H9 (cell line): Measurements from ENCODE around the gene CABLES1. TPM values are rescaled to one million over a fixed set of nuclear protein-coding genes. Genes with fewer than 3 reads are reported as not detected.
A peak's percentile ranks its signal among the peaks of the same experiment; 100 is the strongest.

Source experiments
- DNase-seq: peaks from one replicate; pipeline ENCODE4 v3.0.0-alpha.2; 2017
- H2AFZ ChIP-seq: one replicate; pipeline ENCODE4 v1.6.1; 2013; ENCODE audit warnings: mild to moderate bottlenecking, low read length, control low read depth, moderate library complexity
- H2AK5ac ChIP-seq: 2 replicates; pipeline ENCODE4 v1.6.1; 2013; ENCODE audit warnings: low read length, control low read depth, mixed read lengths; ENCODE audit not compliant: insufficient read length
- H2BK120ac ChIP-seq: one replicate; pipeline ENCODE4 v1.6.1; 2013; ENCODE audit warnings: low read depth, mild to moderate bottlenecking, low read length, control low read depth, inconsistent platforms; ENCODE audit not compliant: poor library complexity, severe bottlenecking
- H2BK12ac ChIP-seq: 2 replicates; pipeline ENCODE4 v1.6.1; 2013; ENCODE audit warnings: low read length, control low read depth, mixed read lengths, low read depth; ENCODE audit not compliant: insufficient read length
- H2BK15ac ChIP-seq: 2 replicates; pipeline ENCODE4 v1.6.1; 2013; ENCODE audit warnings: low read depth, low read length, control low read depth
- H2BK20ac ChIP-seq: one replicate; pipeline ENCODE4 v1.6.1; 2013; ENCODE audit warnings: low read depth, mild to moderate bottlenecking, low read length, control low read depth, inconsistent platforms; ENCODE audit not compliant: poor library complexity, severe bottlenecking
- H2BK5ac ChIP-seq: 2 replicates; pipeline ENCODE4 v1.6.1; 2013; ENCODE audit warnings: low read length, control low read depth, mixed read lengths; ENCODE audit not compliant: insufficient read length
- H3K14ac ChIP-seq: 2 replicates; pipeline ENCODE4 v1.6.1; 2013; ENCODE audit warnings: low read length, control low read depth; ENCODE audit not compliant: insufficient read depth
- H3K18ac ChIP-seq: 2 replicates; pipeline ENCODE4 v1.6.1; 2013; ENCODE audit warnings: low read depth, mild to moderate bottlenecking, mixed read lengths, low read length, control low read depth; ENCODE audit not compliant: insufficient read length
- H3K23ac ChIP-seq: 2 replicates; pipeline ENCODE4 v1.6.1; 2013; ENCODE audit warnings: low read length, control low read depth, mixed read lengths, low read depth; ENCODE audit not compliant: insufficient read length
- H3K23me2 ChIP-seq: 2 replicates; pipeline ENCODE4 v1.6.1; 2013; ENCODE audit warnings: low read depth, mild to moderate bottlenecking, mixed read lengths, low read length, control low read depth; ENCODE audit not compliant: insufficient read length, poor library complexity, severe bottlenecking
- H3K27ac ChIP-seq: 2 replicates; pipeline ENCODE4 v1.5.1; 2013; ENCODE audit warnings: low read length, control low read depth, mixed read lengths, low read depth; ENCODE audit not compliant: insufficient read length
- H3K27me3 ChIP-seq: 2 replicates; pipeline ENCODE4 v1.6.1; 2013; ENCODE audit warnings: low read length, control low read depth, inconsistent platforms; ENCODE audit not compliant: insufficient read depth
- H3K4ac ChIP-seq: 2 replicates; pipeline ENCODE4 v1.6.1; 2013; ENCODE audit warnings: low read depth, mild to moderate bottlenecking, control low read depth, inconsistent platforms, low read length, moderate library complexity
- H3K4me1 ChIP-seq: 2 replicates; pipeline ENCODE4 v1.6.1; 2013; ENCODE audit warnings: low read length, control low read depth, inconsistent platforms; ENCODE audit not compliant: insufficient read depth
- H3K4me2 ChIP-seq: 2 replicates; pipeline ENCODE4 v1.6.1; 2013; ENCODE audit warnings: low read length, control low read depth, mixed read lengths; ENCODE audit not compliant: insufficient read length, insufficient read depth
- H3K56ac ChIP-seq: 2 replicates; pipeline ENCODE4 v1.6.1; 2013; ENCODE audit warnings: low read depth, mild to moderate bottlenecking, mixed read lengths, low read length, control low read depth; ENCODE audit not compliant: insufficient read length
- H3K79me1 ChIP-seq: 2 replicates; pipeline ENCODE4 v1.6.1; 2013; ENCODE audit warnings: low read depth, mild to moderate bottlenecking, moderate library complexity, low read length, control low read depth, inconsistent platforms; ENCODE audit not compliant: insufficient read depth, poor library complexity, severe bottlenecking
- H3K79me2 ChIP-seq: 2 replicates; pipeline ENCODE4 v1.6.1; 2013; ENCODE audit warnings: low read length, control low read depth, inconsistent platforms; ENCODE audit not compliant: insufficient read depth
- H3K9ac ChIP-seq: 2 replicates; pipeline ENCODE4 v1.6.1; 2013; ENCODE audit warnings: low read length, control low read depth, mixed read lengths; ENCODE audit not compliant: insufficient read length; ENCODE audit errors: extremely low read depth
- H3K9me3 ChIP-seq: one replicate; pipeline ENCODE4 v1.6.1; 2013; ENCODE audit warnings: low read depth, low read length, inconsistent platforms; ENCODE audit not compliant: control insufficient read depth
- H3T11ph ChIP-seq: one replicate; pipeline ENCODE4 v1.6.1; 2013; ENCODE audit warnings: mild to moderate bottlenecking, low read length, control low read depth, inconsistent platforms
- H4K20me1 ChIP-seq: one replicate; pipeline ENCODE4 v1.6.1; 2013; ENCODE audit not compliant: control insufficient read depth, insufficient read length, insufficient read depth
- H4K5ac ChIP-seq: 2 replicates; pipeline ENCODE4 v1.6.1; 2013; ENCODE audit warnings: low read depth, mild to moderate bottlenecking, mixed read lengths, low read length, control low read depth; ENCODE audit not compliant: insufficient read length
- H4K8ac ChIP-seq: replicated peaks from 2 replicates; pipeline ENCODE4 v1.6.1; 2013; ENCODE audit warnings: low read length, control low read depth, mixed read lengths, low read depth; ENCODE audit not compliant: insufficient read length
- H4K91ac ChIP-seq: 2 replicates; pipeline ENCODE4 v1.6.1; 2013; ENCODE audit warnings: low read depth, mild to moderate bottlenecking, moderate library complexity, mixed read lengths, low read length, control low read depth; ENCODE audit not compliant: insufficient read length
- H3K27ac Mint-ChIP-seq, 3 experiments: 2 replicates in 2 of 3; 3 replicates in 1 of 3; pipeline ENCODE4 v1.8.0; 2020 to 2021; ENCODE audit warnings: mixed read lengths in 3 of 3, mild to moderate bottlenecking in 1 of 3, moderate library complexity in 1 of 3
- H3K27me3 Mint-ChIP-seq: 2 replicates; pipeline ENCODE4 v1.8.0; 2021; ENCODE audit warnings: low read depth, mild to moderate bottlenecking, moderate library complexity, mixed read lengths
- H3K36me3 Mint-ChIP-seq, 3 experiments: 2 replicates in 2 of 3; 3 replicates in 1 of 3; pipeline ENCODE4 v1.8.0; 2020 to 2021; ENCODE audit warnings: low read depth in 3 of 3, mixed read lengths in 3 of 3; ENCODE audit not compliant: insufficient read depth in 1 of 3
- H3K4me1 Mint-ChIP-seq, 2 experiments: 2 replicates each; pipeline ENCODE4 v1.8.0; 2020; ENCODE audit warnings: mixed read lengths in 2 of 2
- H3K4me3 Mint-ChIP-seq, 2 experiments: 2 replicates in 1 of 2; 3 replicates in 1 of 2; pipeline ENCODE4 v1.8.0; 2020 to 2021; ENCODE audit warnings: mild to moderate bottlenecking in 2 of 2, mixed read lengths in 2 of 2, moderate library complexity in 1 of 2
- H3K9me3 Mint-ChIP-seq, 2 experiments: 2 replicates in 1 of 2; 3 replicates in 1 of 2; pipeline ENCODE4 v1.8.0; 2020; ENCODE audit warnings: mild to moderate bottlenecking in 2 of 2, mixed read lengths in 2 of 2, moderate library complexity in 1 of 2
- CTCF ChIP-seq: fragments of 200-600 bp; sonication (generic); conservative IDR thresholded peaks from 3 replicates; pipeline ENCODE4 v1.8.0; 2021; ENCODE audit warnings: antibody characterized with exemption, mild to moderate bottlenecking
- WGBS: extraction: QIAGEN DNeasy Blood & Tissue Kit; methylation state at CpG from one replicate; pipeline ENCODE4 v1.1.7; 2013; ENCODE audit warnings: missing lambda C conversion rate, low lambda C conversion rate, mixed read lengths; ENCODE audit not compliant: insufficient read length; ENCODE audit errors: extremely low coverage; 5-methylcytosine and 5-hydroxymethylcytosine counted together
- total RNA-seq: library from RNA; stranded (reverse); gene quantifications from 2 replicates; pipeline ENCODE4 v1.2.1, GENCODE V29; 2021

The CABLES1 gene
- total RNA-seq, 1 experiment from 2014 or later: 27.1 TPM

DNA sequence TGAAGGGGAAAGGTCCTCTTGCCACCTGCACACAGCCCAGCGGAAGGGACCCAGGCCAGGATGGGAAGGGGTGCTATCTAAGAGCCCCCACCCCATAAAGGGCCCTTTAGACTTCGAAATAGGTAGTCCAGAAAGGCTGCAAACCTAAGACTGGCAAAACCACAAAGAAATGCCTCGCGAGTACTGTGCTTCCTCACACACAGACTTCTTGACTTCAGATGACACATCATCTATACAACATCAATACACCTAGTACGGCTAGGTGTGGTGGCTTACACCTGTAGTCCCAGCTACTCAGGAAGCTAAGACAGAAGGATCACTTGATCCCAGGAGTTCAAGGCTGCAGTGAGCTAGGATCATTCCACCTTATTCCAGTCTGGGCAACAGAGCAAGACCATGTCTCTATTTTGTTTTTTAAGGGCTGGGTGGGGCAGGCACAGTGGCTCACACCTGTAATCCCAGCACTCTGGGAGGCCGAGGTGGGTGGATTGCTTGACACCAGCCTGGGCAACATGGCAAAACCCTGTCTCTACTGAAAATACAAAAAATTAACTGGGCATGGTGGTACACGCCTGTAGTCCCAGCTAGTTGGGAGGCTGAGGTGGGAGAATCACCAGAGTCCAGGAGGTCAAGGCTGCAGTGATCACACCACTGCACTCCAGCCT is 125.8 kb downstream of the CABLES1 start:
- no peaks in the 10 kb centered on the region for H3K9me3 ChIP-seq
- peaks cover 6% of the 10 kb centered on the region; the same call in 1 of the 2 replicates for H3K4me1 ChIP-seq
- no peak overlapping the region for H3K56ac ChIP-seq
- no peaks in the 10 kb centered on the region for H3K23me2 ChIP-seq
- no peak overlapping the region for H3T11ph ChIP-seq
- H3K9ac ChIP-seq: no peak overlapping the region
- peak overlapping the region; percentile 93 to 99 (median 99); a peak in 5 of 7 replicates for H3K27ac Mint-ChIP-seq
- H2AFZ ChIP-seq: no peak overlapping the region
- no peaks in the 10 kb centered on the region for H4K20me1 ChIP-seq
- no peaks in the 10 kb centered on the region for H3K79me2 ChIP-seq
- H2AK5ac ChIP-seq: no peak overlapping the region
- H3K4ac ChIP-seq: no peak overlapping the region
- H3K27me3 Mint-ChIP-seq: no peaks in the 10 kb centered on the region
- no peak overlapping the region for H2BK5ac ChIP-seq
- H3K23ac ChIP-seq: no peak overlapping the region
- H3K27me3 ChIP-seq: no peaks in the 10 kb centered on the region
- DNase-seq: no peak
- H4K91ac ChIP-seq: no peak overlapping the region
- WGBS: no CpG with 5 or more reads among the region's 7 CpGs
- no peak overlapping the region for H2BK120ac ChIP-seq
- H4K5ac ChIP-seq: no peak overlapping the region
- no peak overlapping the region for H3K4me2 ChIP-seq
- no peaks in the 10 kb centered on the region for H3K79me1 ChIP-seq
- H4K8ac ChIP-seq: no peak overlapping the region
- no peak overlapping the region for H2BK12ac ChIP-seq
- TF ChIP-seq CTCF: no peak
- H3K27ac ChIP-seq: no peak overlapping the region
- H2BK20ac ChIP-seq: no peak overlapping the region
- peaks cover 28 to 36% (median 29%) of the 10 kb centered on the region in 3 experiments; a peak in 6 of 7 replicates for H3K36me3 Mint-ChIP-seq
- no peak overlapping the region for H3K4me3 Mint-ChIP-seq
- peaks cover 0 to 6% of the 10 kb centered on the region in 2 experiments; a peak in 3 of 5 replicates for H3K9me3 Mint-ChIP-seq
- H3K14ac ChIP-seq: no peak overlapping the region
- peaks cover 31 to 46% of the 10 kb centered on the region in 2 experiments for H3K4me1 Mint-ChIP-seq
- H3K18ac ChIP-seq: peak overlapping the region; percentile 37
- no peak overlapping the region for H2BK15ac ChIP-seq
